ENCODE results near the gene MTHFD1L.

DNA sequence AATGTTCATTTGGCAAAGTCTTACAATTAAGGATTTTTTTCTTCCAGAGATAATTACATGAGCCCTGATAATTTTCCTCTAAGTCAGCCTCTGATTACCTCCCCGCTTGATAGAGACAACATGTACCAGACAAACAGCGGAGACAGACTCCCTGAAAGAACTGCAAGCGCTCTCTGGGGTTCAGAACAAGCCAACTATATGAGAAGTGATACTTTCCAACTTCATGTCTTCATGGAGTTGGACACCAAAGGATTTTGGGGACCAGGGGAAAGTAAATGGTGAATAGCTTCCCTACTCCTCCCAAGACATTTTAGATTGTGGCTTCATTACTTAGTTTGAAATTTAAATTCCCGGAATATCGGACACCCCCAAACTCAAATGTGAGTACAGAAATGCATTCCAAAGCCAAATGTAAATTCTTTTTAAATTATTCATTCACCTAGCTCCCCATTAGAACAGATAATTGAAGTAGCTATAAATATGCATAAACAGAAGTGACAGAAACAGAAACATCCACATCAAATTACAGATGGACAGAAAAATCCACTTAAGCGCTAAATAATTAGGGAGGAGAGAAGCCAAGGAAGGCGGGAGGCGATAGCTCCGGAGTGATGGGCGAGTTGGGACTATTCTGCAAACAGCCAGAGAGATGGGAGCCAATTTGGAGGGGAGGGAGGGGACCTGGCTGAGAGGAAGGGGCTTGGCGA, 244.5 kb downstream of the MTHFD1L start:
- TF ChIP-seq, protein P1, sequence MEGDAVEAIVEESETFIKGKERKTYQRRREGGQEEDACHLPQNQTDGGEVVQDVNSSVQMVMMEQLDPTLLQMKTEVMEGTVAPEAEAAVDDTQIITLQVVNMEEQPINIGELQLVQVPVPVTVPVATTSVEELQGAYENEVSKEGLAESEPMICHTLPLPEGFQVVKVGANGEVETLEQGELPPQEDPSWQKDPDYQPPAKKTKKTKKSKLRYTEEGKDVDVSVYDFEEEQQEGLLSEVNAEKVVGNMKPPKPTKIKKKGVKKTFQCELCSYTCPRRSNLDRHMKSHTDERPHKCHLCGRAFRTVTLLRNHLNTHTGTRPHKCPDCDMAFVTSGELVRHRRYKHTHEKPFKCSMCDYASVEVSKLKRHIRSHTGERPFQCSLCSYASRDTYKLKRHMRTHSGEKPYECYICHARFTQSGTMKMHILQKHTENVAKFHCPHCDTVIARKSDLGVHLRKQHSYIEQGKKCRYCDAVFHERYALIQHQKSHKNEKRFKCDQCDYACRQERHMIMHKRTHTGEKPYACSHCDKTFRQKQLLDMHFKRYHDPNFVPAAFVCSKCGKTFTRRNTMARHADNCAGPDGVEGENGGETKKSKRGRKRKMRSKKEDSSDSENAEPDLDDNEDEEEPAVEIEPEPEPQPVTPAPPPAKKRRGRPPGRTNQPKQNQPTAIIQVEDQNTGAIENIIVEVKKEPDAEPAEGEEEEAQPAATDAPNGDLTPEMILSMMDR (IDR thresholded peaks at IDR 0.05; ENCODE audit: extremely low read depth in 1 of 2, insufficient read depth in 1 of 2, low read depth in 1 of 2, low read length in 2 of 2), result no peak
- TF ChIP-seq POLR2AphosphoS5 (IDR thresholded peaks at IDR 0.05; ENCODE audit: insufficient read depth, low read depth, low read length), result no peak
- TF ChIP-seq, protein P2, sequence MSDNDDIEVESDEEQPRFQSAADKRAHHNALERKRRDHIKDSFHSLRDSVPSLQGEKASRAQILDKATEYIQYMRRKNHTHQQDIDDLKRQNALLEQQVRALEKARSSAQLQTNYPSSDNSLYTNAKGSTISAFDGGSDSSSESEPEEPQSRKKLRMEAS (IDR thresholded peaks at IDR 0.05; ENCODE audit: insufficient read depth, insufficient read length), result no peak
- no peak for TF ChIP-seq MYC (IDR thresholded peaks at IDR 0.05; ENCODE audit: low read depth, low read length)
- no peak for TF ChIP-seq EZH2 (IDR thresholded peaks at IDR 0.05; ENCODE audit: borderline replicate concordance, low read depth, low read length, severe bottlenecking)
- no peak for TF ChIP-seq POLR2A (IDR thresholded peaks at IDR 0.05; ENCODE audit: low read depth, low read length)
- no peak for TF ChIP-seq JUN (IDR thresholded peaks at IDR 0.05; ENCODE audit: borderline replicate concordance, insufficient read depth, insufficient read length, low read depth)
